ENCODE data around the gene GPR135. TPM values are rescaled to one million over a fixed set of nuclear protein-coding genes. Genes with fewer than 3 reads are reported as not detected.

The GPR135 gene
- total RNA-seq, 1 experiment from 2014 or later, result 3.9 TPM

GRCh38 chr14:59425322-59425935, 39.8 kb downstream of the GPR135 start:
- Histone ChIP-seq H3K36me3 (ENCODE audit: control insufficient read depth in 1 of 2, insufficient read depth in 2 of 2, low read length in 2 of 2) (no peaks in the 10 kb centered on the region), H3K4me3 (replicated peaks in 1 of 2; ENCODE audit: low read depth in 1 of 2, low read length in 2 of 2) (no peak overlapping the region), H3K4me2 (ENCODE audit: low read length) (no peak overlapping the region), H3K27me3 (ENCODE audit: insufficient read depth, low read length) (no peaks in the 10 kb centered on the region), H3K9ac (ENCODE audit: low read length) (no peak overlapping the region), H3K9me3 (ENCODE audit: control insufficient read depth in 1 of 2, insufficient read depth in 1 of 2, low read depth in 1 of 2, low read length in 2 of 2) (no peaks in the 10 kb centered on the region), H3K79me2 (ENCODE audit: insufficient read depth, low read length) (no peaks in the 10 kb centered on the region), H3K4me1 (ENCODE audit: control insufficient read depth in 1 of 2, insufficient read depth in 2 of 2, low read length in 2 of 2) (peaks cover 4 to 9% of the 10 kb centered on the region in 2 experiments; a peak in 3 of 4 replicates), H2AFZ (ENCODE audit: low read depth, low read length, poor library complexity, severe bottlenecking) (no peak overlapping the region), H3K9me2 (ENCODE audit: insufficient read depth) (no peaks in the 10 kb centered on the region), H3K27ac (ENCODE audit: low read depth, low read length) (no peak overlapping the region), H4K20me1 (ENCODE audit: insufficient read depth) (no peaks in the 10 kb centered on the region)
- BruUV-seq (replicated peaks), result no TSS peak
- CTCF ChIA-PET, result no interaction called here
- POLR2A ChIA-PET, result no interaction called here
- ATAC-seq, result no peak
- intact Hi-C loops (cut with micrococcal nuclease), result no loop called here
- RAD21 ChIA-PET (ENCODE audit: low non-redundant PET in 1 of 2, low total read pairs in 2 of 2, uncharacterized antibody in 2 of 2, unreplicated experiment in 2 of 2), result no interaction called here
- no peak for TF ChIP-seq SRF (IDR thresholded peaks at IDR 0.05; ENCODE audit: low read depth)
- no peak for TF ChIP-seq RAD21 (IDR thresholded peaks at IDR 0.05; ENCODE audit: low read depth)
- TF ChIP-seq EZH2phosphoT487 (IDR thresholded peaks at IDR 0.05; ENCODE audit: borderline replicate concordance), result no peak
- TF ChIP-seq CEBPB (IDR thresholded peaks at IDR 0.05; ENCODE audit: low read depth), result no peak
- no peak for TF ChIP-seq YY1 (IDR thresholded peaks at IDR 0.05; ENCODE audit: extremely low read depth, insufficient replicate concordance, low read depth, low read length)
- TF ChIP-seq CTCF (IDR thresholded peaks at IDR 0.05 in 2 of 3, conservative IDR thresholded peaks at IDR 0.05 in 1 of 3; ENCODE audit: borderline replicate concordance in 1 of 3, insufficient read depth in 1 of 3, low read depth in 2 of 3, low read length in 2 of 3), result no peak
- TF ChIP-seq FOSL1 (IDR thresholded peaks at IDR 0.05; ENCODE audit: low read depth), result no peak
- TF ChIP-seq EGR1 (IDR thresholded peaks at IDR 0.05; ENCODE audit: low read depth), result no peak
- no peak for DNase-seq (ENCODE audit: low read depth, low spot score)
